HepG2 (cell line): ENCODE results near the gene PCDHA13. TPM values are rescaled to one million over a fixed set of nuclear protein-coding genes. Genes with fewer than 3 reads are reported as not detected.

ENCODE experiments used
- ATAC-seq: fragments of 200-7000 bp; cut with Tn5 transposase; 3 replicates; pipeline ENCODE4 v1.9.1; 2020; ENCODE audit warnings: mild to moderate bottlenecking, moderate library complexity
- BruUV-seq: library from RNA; stranded (reverse); fragments of 400-500 nt; replicated peaks from 2 replicates; lab custom pipeline; 2021; lab: Mats Ljungman, UMichigan
- CTCF ChIA-PET: fragments of 300-600 bp; formaldehyde crosslinking; extraction: SDS; loops from one replicate; lab custom pipeline; 2021; ENCODE audit warnings: low total read pairs, inconsistent platforms, low intra/inter-chr PET ratio; lab: Yijun Ruan, JAX
- POLR2A ChIA-PET: fragments of 350-600 bp; sonication (Branson Sonifier 250); formaldehyde crosslinking; loops from one replicate; lab custom pipeline; 2020; ENCODE audit warnings: antibody characterized with exemption, inconsistent platforms; lab: Yijun Ruan, JAX
- DNase-seq: peaks from one replicate; pipeline ENCODE4 v3.0.0-alpha.2; 2015; ENCODE audit warnings: low spot score
- FAIRE-seq: peaks from 3 replicates; lab custom pipeline; 2011; peaks lifted over from hg19 to GRCh38; lab: Jason Lieb, UNC
- H2AFZ ChIP-seq: one replicate; pipeline ENCODE4 v1.6.1; 2011; ENCODE audit warnings: low read length, inconsistent platforms
- H3K27ac ChIP-seq: fragments of 300-600 bp; 3 replicates; pipeline ENCODE4 v1.8.0; 2011; ENCODE audit warnings: mixed run types, mild to moderate bottlenecking, mixed read lengths, low read length, inconsistent platforms; ENCODE audit not compliant: insufficient read depth; ENCODE audit errors: extremely low read length
- H3K27me3 ChIP-seq, 2 experiments: fragments of 200-600 bp in 1 of 2; 2 replicates in 1 of 2; 3 replicates in 1 of 2; pipeline versions ENCODE4 v1.6.0 to v1.8.0; 2011; ENCODE audit warnings: low read length in 2 of 2, mild to moderate bottlenecking in 2 of 2, moderate library complexity in 2 of 2, inconsistent platforms in 1 of 2; ENCODE audit not compliant: insufficient read depth in 2 of 2, control insufficient read depth in 1 of 2
- H3K36me3 ChIP-seq, 2 experiments: fragments of 200-600 bp in 1 of 2; replicated peaks in 1 of 2; 2 replicates in 1 of 2; 3 replicates in 1 of 2; pipeline versions ENCODE4 v1.5.1 to v1.8.0; 2011; ENCODE audit warnings: low read length in 2 of 2, inconsistent platforms in 1 of 2; ENCODE audit not compliant: insufficient read depth in 2 of 2, control insufficient read depth in 1 of 2
- H3K4me1 ChIP-seq: 2 replicates; pipeline ENCODE4 v1.5.1; 2012; ENCODE audit warnings: low read length, inconsistent platforms; ENCODE audit not compliant: insufficient read depth
- H3K4me2 ChIP-seq: 2 replicates; pipeline ENCODE4 v1.6.0; 2011; ENCODE audit warnings: low read depth, low read length, inconsistent platforms
- H3K4me3 ChIP-seq, 3 experiments: fragments of 200-600 bp in 1 of 3; sonication (generic), shearing (Covaris generic) in 1 of 3; replicated peaks in 1 of 3; 2 replicates each; pipeline ENCODE4 v1.5.1; 2011 to 2016; ENCODE audit warnings: low read length in 3 of 3, inconsistent platforms in 2 of 3, low read depth in 2 of 3, mild to moderate bottlenecking in 2 of 3, control low read depth in 1 of 3, mixed read lengths in 1 of 3; ENCODE audit not compliant: insufficient read depth in 1 of 3
- H3K79me2 ChIP-seq: one replicate; pipeline ENCODE4 v1.6.1; 2011; ENCODE audit warnings: low read length, inconsistent platforms; ENCODE audit not compliant: insufficient read depth
- H3K9ac ChIP-seq: 2 replicates; pipeline ENCODE4 v1.6.0; 2011; ENCODE audit warnings: mild to moderate bottlenecking, low read depth, low read length, inconsistent platforms; ENCODE audit not compliant: insufficient read depth
- H3K9me3 ChIP-seq: 2 replicates; pipeline ENCODE4 v1.5.1; 2012; ENCODE audit warnings: mild to moderate bottlenecking, low read length
- H4K20me1 ChIP-seq: 2 replicates; pipeline ENCODE4 v1.6.0; 2011; ENCODE audit warnings: inconsistent platforms, mild to moderate bottlenecking, low read length, moderate library complexity; ENCODE audit not compliant: insufficient read depth
- ATF4 ChIP-seq, 2 experiments: fragments of 450-650 bp in 1 of 2; sonication (generic) in 1 of 2; formaldehyde crosslinking; IDR thresholded peaks; 2 replicates each; pipeline versions ENCODE4 v1.5.0 to v1.8.0; 2020 to 2022; ENCODE audit warnings: mild to moderate bottlenecking in 1 of 2, missing genetic modification reagents in 1 of 2
- BCL3 ChIP-seq: sonication (generic); formaldehyde crosslinking; IDR thresholded peaks from 2 replicates; pipeline ENCODE4 v1.5.1; 2020; ENCODE audit warnings: mild to moderate bottlenecking, missing genetic modification reagents, moderate library complexity
- CENPBD1 ChIP-seq: sonication (generic); formaldehyde crosslinking; IDR thresholded peaks from 2 replicates; pipeline ENCODE4 v1.8.0; 2022; ENCODE audit warnings: missing genetic modification reagents, low read depth, mild to moderate bottlenecking, borderline replicate concordance
- CENPX ChIP-seq: sonication (generic); formaldehyde crosslinking; IDR thresholded peaks from 2 replicates; pipeline ENCODE4 v1.9.0; 2021; ENCODE audit warnings: mild to moderate bottlenecking, missing genetic modification reagents, moderate library complexity
- DRAP1 ChIP-seq: IDR thresholded peaks from 2 replicates; pipeline ENCODE4 v1.6.1; 2016; ENCODE audit warnings: missing genetic modification reagents, missing compliant biosample characterization
- GATA4 ChIP-seq: sonication (generic); IDR thresholded peaks from 2 replicates; pipeline ENCODE4 v1.6.1; 2016; ENCODE audit warnings: antibody characterized with exemption, low read depth, borderline replicate concordance
- GZF1 ChIP-seq: sonication (generic); formaldehyde crosslinking; IDR thresholded peaks from 2 replicates; pipeline ENCODE4 v1.5.1; 2020; ENCODE audit warnings: mild to moderate bottlenecking, missing genetic modification reagents
- HBP1 ChIP-seq: IDR thresholded peaks from 2 replicates; pipeline ENCODE4 v1.6.1; 2016; ENCODE audit warnings: low read depth, control low read depth
- NONO ChIP-seq, 2 experiments: fragments of 450-650 bp in 1 of 2; sonication (generic) in 1 of 2; formaldehyde crosslinking in 1 of 2; IDR thresholded peaks in 1 of 2; conservative IDR thresholded peaks in 1 of 2; 2 replicates each; pipeline versions ENCODE4 v1.6.1 to v1.8.0; 2017 to 2022; ENCODE audit warnings: mild to moderate bottlenecking in 1 of 2, missing genetic modification reagents in 1 of 2, moderate library complexity in 1 of 2
- PLRG1 ChIP-seq: fragments of 450-650 bp; conservative IDR thresholded peaks from 2 replicates; pipeline ENCODE4 v1.6.1; 2016
- PREB ChIP-seq: sonication (generic); formaldehyde crosslinking; IDR thresholded peaks from 2 replicates; pipeline ENCODE4 v1.4.0; 2020; ENCODE audit warnings: missing genetic modification reagents
- RARA ChIP-seq: IDR thresholded peaks from 2 replicates; pipeline ENCODE4 v1.6.1; 2016; ENCODE audit warnings: missing genetic modification reagents, missing compliant biosample characterization
- RCOR2 ChIP-seq: IDR thresholded peaks from 2 replicates; pipeline ENCODE4 v1.6.1; 2016; ENCODE audit warnings: missing biosample characterization, missing genetic modification reagents
- ZBTB21 ChIP-seq: sonication (generic); formaldehyde crosslinking; IDR thresholded peaks from 2 replicates; pipeline ENCODE4 v1.4.0; 2020; ENCODE audit warnings: missing genetic modification reagents
- ZEB1 ChIP-seq: IDR thresholded peaks from 2 replicates; pipeline ENCODE4 v1.6.1; 2012; ENCODE audit warnings: mild to moderate bottlenecking, low read depth, inconsistent platforms; ENCODE audit not compliant: insufficient replicate concordance
- ZNF572 ChIP-seq: sonication (generic); formaldehyde crosslinking; IDR thresholded peaks from 2 replicates; pipeline ENCODE4 v1.5.1; 2020; ENCODE audit warnings: mild to moderate bottlenecking, missing genetic modification reagents
- ZNF576 ChIP-seq: sonication (generic); formaldehyde crosslinking; IDR thresholded peaks from 2 replicates; pipeline ENCODE4 v1.4.0; 2020; ENCODE audit warnings: mild to moderate bottlenecking, missing genetic modification reagents
- ZNF839 ChIP-seq: sonication (generic); formaldehyde crosslinking; IDR thresholded peaks from 2 replicates; pipeline ENCODE4 v1.4.0; 2020; ENCODE audit warnings: missing genetic modification reagents, mild to moderate bottlenecking, borderline replicate concordance
- WGBS: methylation state at CpG from one replicate; pipeline ENCODE4 v1.1.6; 2017; ENCODE audit warnings: low lambda C conversion rate; 5-methylcytosine and 5-hydroxymethylcytosine counted together
- in situ Hi-C: cut with HindIII; loops from 2 replicates; pipeline ENCODE4 v1.10.0; 2017; ENCODE audit warnings: low pct_unique_long_range_greater_than_20kb; ENCODE audit not compliant: extremely low pct_ligation_motif_present
- intact Hi-C: fragments of 100-400 bp; cut with micrococcal nuclease; formaldehyde crosslinking; loops from one replicate; pipeline ENCODE4 v1.10.0; 2022; ENCODE audit not compliant: unreplicated experiment
- polyA plus RNA-seq, 8 experiments: library from polyadenylated mRNA; depleted of rRNA in 3 of 8; stranded (reverse) in 7 of 8; unstranded in 1 of 8; fragments of >200 nt; fragmentation: Illumina TruSeq in 4 of 8; extraction: Trizol in 4 of 8; gene quantifications; 2 replicates each; pipeline versions ENCODE4 v1.2.1 to v1.2.3, GENCODE V29; 2011 to 2016; ENCODE audit warnings: low read depth in 4 of 8, missing spikeins in 1 of 8, mixed read lengths in 1 of 8; ENCODE audit not compliant: insufficient read depth in 1 of 8
- total RNA-seq, 5 experiments: library from RNA; depleted of rRNA; stranded (reverse); fragments of >200 nt; fragmentation: Illumina TruSeq; extraction: Trizol; gene quantifications; 2 replicates each; pipeline ENCODE4 v1.2.3, GENCODE V29; 2016; ENCODE audit warnings: low read depth in 1 of 5

The PCDHA13 gene
- total and polyA plus RNA-seq, 2 of the 13 experiments (the other 11 are each of a cell fraction or from before 2014, with no cell fraction given): 0.03 to 0.04 TPM

GRCh38 chr5:140883927-140884697 is 2.2 kb downstream of the PCDHA13 start:
- Histone ChIP-seq H4K20me1 (no peaks in the 10 kb centered on the region), H3K27me3 (no peaks in the 10 kb centered on the region), H3K79me2 (no peaks in the 10 kb centered on the region)
- no peak for TF ChIP-seq GATA4
- TF ChIP-seq BCL3 (CRISPR knock-in tag): no peak
- no peak for TF ChIP-seq ZEB1
- no peak for TF ChIP-seq DRAP1 (CRISPR knock-in tag)
- no peak for TF ChIP-seq ZNF572 (CRISPR knock-in tag)
- TF ChIP-seq ATF4 (CRISPR knock-in tag; IDR thresholded peaks at IDR 0.05): no peak
- TF ChIP-seq ZNF839 (CRISPR knock-in tag): no peak
- no peak for TF ChIP-seq PLRG1
- no peak for TF ChIP-seq ZBTB21 (CRISPR knock-in tag)
- TF ChIP-seq RARA (CRISPR knock-in tag): no peak
- no peak for TF ChIP-seq CENPBD1 (CRISPR knock-in tag)
- TF ChIP-seq GZF1 (CRISPR knock-in tag): no peak
- no peak for TF ChIP-seq PREB (CRISPR knock-in tag)
- TF ChIP-seq HBP1: no peak
- no peak for TF ChIP-seq RCOR2 (CRISPR knock-in tag)
- TF ChIP-seq NONO (IDR thresholded peaks at IDR 0.05): no peak
- no peak for TF ChIP-seq NONO (CRISPR knock-in tag; conservative IDR thresholded peaks at IDR 0.05)
- no peak for TF ChIP-seq CENPX (CRISPR knock-in tag)
- no peak for TF ChIP-seq ZNF576 (CRISPR knock-in tag)
- TF ChIP-seq, all 625 proteins: peak for 0
- 88% methylated on average over 71 of the region's 79 CpGs for WGBS
- H3K9ac ChIP-seq: no peak overlapping the region
- CTCF ChIA-PET: no interaction called here
- H3K4me3 ChIP-seq: no peak overlapping the region
- no peaks in the 10 kb centered on the region for H3K4me1 ChIP-seq
- no peak overlapping the region for H3K4me2 ChIP-seq
- POLR2A ChIA-PET: no interaction called here
- no peak for ATAC-seq
- H2AFZ ChIP-seq: no peak overlapping the region
- BruUV-seq: no TSS peak
- in situ Hi-C loops: no loop called here
- no peaks in the 10 kb centered on the region for H3K9me3 ChIP-seq
- intact Hi-C loops: no loop called here
- FAIRE-seq: no peak
- DNase-seq: no peak
- no peaks in the 10 kb centered on the region for H3K36me3 ChIP-seq
- H3K27ac ChIP-seq: no peak overlapping the region
